ENCODE measurements around the gene HINT1. TPM values are rescaled to one million over a fixed set of nuclear protein-coding genes. Genes with fewer than 3 reads are reported as not detected.
"Not testable (repeated sequence)": the region's sequence is repeated elsewhere in the genome, so short reads cannot be mapped to it uniquely, and the experiment has no call there.

HINT1 gene
- total and polyA plus RNA-seq, 12 donors: 94.2 to 269 (median 184) TPM

DNA sequence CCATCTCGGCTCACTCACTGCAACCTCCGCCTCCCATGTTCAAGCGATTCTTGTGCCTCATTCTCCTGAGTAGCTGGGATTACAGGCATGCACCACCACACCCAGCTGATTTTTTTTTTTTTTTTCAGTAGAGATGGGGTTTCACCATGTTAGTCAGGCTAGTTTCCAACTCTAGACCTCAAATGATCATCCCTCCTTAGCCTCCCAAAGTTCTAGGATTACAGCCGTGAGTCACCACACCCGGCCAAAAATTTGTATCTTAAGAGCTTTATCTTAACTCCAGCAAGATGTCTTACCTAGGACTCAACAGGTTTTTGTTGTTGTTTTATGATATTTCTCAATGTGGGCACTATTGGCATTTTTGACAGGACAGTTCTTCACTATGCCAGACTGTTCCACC, 33.6 kb upstream of the HINT1 start:
- H3K36me3 ChIP-seq (replicated peaks in 1 of 2): no peaks in the 10 kb centered on the region
- H3K9me3 ChIP-seq (replicated peaks in 1 of 3): no peaks in the 10 kb centered on the region
- TF ChIP-seq, protein P1, sequence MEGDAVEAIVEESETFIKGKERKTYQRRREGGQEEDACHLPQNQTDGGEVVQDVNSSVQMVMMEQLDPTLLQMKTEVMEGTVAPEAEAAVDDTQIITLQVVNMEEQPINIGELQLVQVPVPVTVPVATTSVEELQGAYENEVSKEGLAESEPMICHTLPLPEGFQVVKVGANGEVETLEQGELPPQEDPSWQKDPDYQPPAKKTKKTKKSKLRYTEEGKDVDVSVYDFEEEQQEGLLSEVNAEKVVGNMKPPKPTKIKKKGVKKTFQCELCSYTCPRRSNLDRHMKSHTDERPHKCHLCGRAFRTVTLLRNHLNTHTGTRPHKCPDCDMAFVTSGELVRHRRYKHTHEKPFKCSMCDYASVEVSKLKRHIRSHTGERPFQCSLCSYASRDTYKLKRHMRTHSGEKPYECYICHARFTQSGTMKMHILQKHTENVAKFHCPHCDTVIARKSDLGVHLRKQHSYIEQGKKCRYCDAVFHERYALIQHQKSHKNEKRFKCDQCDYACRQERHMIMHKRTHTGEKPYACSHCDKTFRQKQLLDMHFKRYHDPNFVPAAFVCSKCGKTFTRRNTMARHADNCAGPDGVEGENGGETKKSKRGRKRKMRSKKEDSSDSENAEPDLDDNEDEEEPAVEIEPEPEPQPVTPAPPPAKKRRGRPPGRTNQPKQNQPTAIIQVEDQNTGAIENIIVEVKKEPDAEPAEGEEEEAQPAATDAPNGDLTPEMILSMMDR (IDR thresholded peaks at IDR 0.05): no peak
- no peak for TF ChIP-seq POLR2A (IDR thresholded peaks at IDR 0.05)
- intact Hi-C loops (cut with DNase I): no loop called here
- no peak for DNase-seq
- H3K27ac ChIP-seq: no peak overlapping the region
- H3K4me3 ChIP-seq: no peak overlapping the region
- H3K4me1 ChIP-seq (replicated peaks in 1 of 2): no peaks in the 10 kb centered on the region
- 85 to 98% (median 97%) methylated on average over 5 of the region's 5 CpGs for WGBS, 4 donors
- H3K27me3 ChIP-seq: no peaks in the 10 kb centered on the region

DNA sequence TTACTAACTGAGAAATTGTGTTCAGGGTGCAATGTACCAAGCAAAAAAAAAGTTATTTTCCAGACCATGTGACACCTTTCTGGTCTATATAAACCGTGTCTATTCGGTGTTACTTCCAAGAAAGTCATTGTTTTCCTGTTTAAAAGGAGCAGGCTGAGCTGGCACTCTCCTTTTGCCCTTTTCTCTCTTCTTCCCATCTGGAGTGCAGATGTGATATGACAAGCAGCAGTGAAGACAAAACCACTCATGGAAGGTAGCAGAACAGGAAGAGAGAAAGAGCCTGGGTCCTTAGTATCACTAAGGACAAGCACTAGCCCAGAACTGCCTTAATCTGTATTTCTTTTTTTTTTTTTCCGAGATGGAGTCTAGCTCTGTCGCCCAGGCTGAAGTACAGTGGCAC, 31.3 kb upstream of the HINT1 start:
- Histone ChIP-seq H3K36me3 (replicated peaks in 1 of 2) (no peaks in the 10 kb centered on the region), H3K4me3 (no peak overlapping the region), H3K4me1 (replicated peaks in 1 of 2) (no peaks in the 10 kb centered on the region), H3K27ac (no peak overlapping the region), H3K9me3 (replicated peaks in 1 of 3) (no peaks in the 10 kb centered on the region), H3K27me3 (no peaks in the 10 kb centered on the region)
- TF ChIP-seq, protein P1 (IDR thresholded peaks at IDR 0.05): no peak
- no peak for TF ChIP-seq POLR2A (IDR thresholded peaks at IDR 0.05)
- WGBS, 4 donors: 82 to 90% (median 85%) methylated on average over 4 of the region's 4 CpGs
- no peak for DNase-seq
- intact Hi-C loops (cut with DNase I): no loop called here

GRCh38 chr5:131195696-131196095, 30.6 kb upstream of the HINT1 start:
- Histone ChIP-seq H3K9me3 (replicated peaks in 1 of 3) (no peaks in the 10 kb centered on the region), H3K27me3 (no peaks in the 10 kb centered on the region), H3K27ac (no peak overlapping the region), H3K36me3 (replicated peaks in 1 of 2) (no peaks in the 10 kb centered on the region), H3K4me3 (no peak overlapping the region), H3K4me1 (replicated peaks in 1 of 2) (no peaks in the 10 kb centered on the region)
- TF ChIP-seq POLR2A (IDR thresholded peaks at IDR 0.05): no peak
- TF ChIP-seq, protein P1 (IDR thresholded peaks at IDR 0.05): no peak
- intact Hi-C loops (cut with DNase I): no loop called here
- no peak for DNase-seq

DNA sequence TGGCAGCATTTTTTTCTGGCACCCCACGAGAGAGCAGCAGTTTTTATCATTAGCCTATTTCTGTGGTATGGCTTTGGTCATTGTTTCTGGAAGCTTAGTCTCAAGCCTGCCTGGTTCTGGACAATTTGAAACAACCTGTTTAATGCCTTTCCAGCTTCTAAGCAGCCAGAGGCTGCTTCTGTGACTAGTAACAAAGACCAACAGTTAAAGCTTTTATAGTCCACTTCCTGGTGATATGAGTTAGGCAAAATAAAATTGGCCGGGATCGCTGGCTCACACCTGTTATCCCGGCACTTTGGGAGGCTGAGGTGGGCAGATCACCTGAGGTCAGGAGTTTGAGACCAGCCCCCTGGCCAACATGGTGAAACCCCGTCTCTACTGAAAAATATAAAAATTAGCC, 29.7 kb upstream of the HINT1 start:
- intact Hi-C loops (cut with DNase I): no loop called here
- Histone ChIP-seq H3K36me3 (replicated peaks in 1 of 2) (no peaks in the 10 kb centered on the region), H3K27me3 (no peaks in the 10 kb centered on the region), H3K27ac (no peak overlapping the region), H3K4me3 (no peak overlapping the region), H3K9me3 (replicated peaks in 1 of 3) (no peaks in the 10 kb centered on the region), H3K4me1 (replicated peaks in 1 of 2) (no peaks in the 10 kb centered on the region)
- WGBS, 4 donors: 95 to 99% (median 96%) methylated on average over 5 of the region's 5 CpGs
- no peak for DNase-seq
- no peak for TF ChIP-seq POLR2A (IDR thresholded peaks at IDR 0.05)
- TF ChIP-seq, protein P1 (IDR thresholded peaks at IDR 0.05): no peak

GRCh38 chr5:131193897-131194296, 28.8 kb upstream of the HINT1 start:
- H3K27me3 ChIP-seq; DNase-seq; H3K9me3 ChIP-seq (replicated peaks in 1 of 3); intact Hi-C loops (cut with DNase I); H3K27ac ChIP-seq; H3K36me3 ChIP-seq (replicated peaks in 1 of 2); H3K4me3 ChIP-seq; H3K4me1 ChIP-seq (replicated peaks in 1 of 2): not testable (repeated sequence)
- 89 to 96% (median 93%) methylated on average over 3 to 7 of the region's 7 CpGs for WGBS, 4 donors
